Activated naive CD8-positive, alpha-beta T cell treated with anti-CD3 and anti-CD28 coated beads, Interleukin-2, amount 50 U/mL, for 24 hours (primary cell): ENCODE data around the gene VENTX.
"Not testable (repeated sequence)": the region's sequence is repeated elsewhere in the genome, so short reads cannot be mapped to it uniquely, and the experiment has no call there.

Experiments
- ATAC-seq: fragments of 150-1000 bp; cut with Tn5 transposase; one replicate; pipeline ENCODE4 v1.10.0; 2021
- DNase-seq: peaks from one replicate; pipeline ENCODE4 v3.0.0; 2021
- H3K27ac Mint-ChIP-seq: one replicate; pipeline ENCODE4 v1.8.0; 2021; ENCODE audit warnings: mild to moderate bottlenecking, mixed read lengths
- H3K27me3 Mint-ChIP-seq: one replicate; pipeline ENCODE4 v1.8.0; 2021; ENCODE audit warnings: mixed read lengths
- H3K36me3 Mint-ChIP-seq: one replicate; pipeline ENCODE4 v1.8.0; 2021; ENCODE audit warnings: low read depth, mixed read lengths
- H3K4me1 Mint-ChIP-seq: one replicate; pipeline ENCODE4 v1.8.0; 2021; ENCODE audit warnings: mixed read lengths
- H3K4me3 Mint-ChIP-seq: one replicate; pipeline ENCODE4 v1.8.0; 2021; ENCODE audit warnings: mild to moderate bottlenecking, moderate library complexity, mixed read lengths
- H3K9me3 Mint-ChIP-seq: one replicate; pipeline ENCODE4 v1.8.0; 2021; ENCODE audit warnings: mixed read lengths

Gene VENTX

DNA sequence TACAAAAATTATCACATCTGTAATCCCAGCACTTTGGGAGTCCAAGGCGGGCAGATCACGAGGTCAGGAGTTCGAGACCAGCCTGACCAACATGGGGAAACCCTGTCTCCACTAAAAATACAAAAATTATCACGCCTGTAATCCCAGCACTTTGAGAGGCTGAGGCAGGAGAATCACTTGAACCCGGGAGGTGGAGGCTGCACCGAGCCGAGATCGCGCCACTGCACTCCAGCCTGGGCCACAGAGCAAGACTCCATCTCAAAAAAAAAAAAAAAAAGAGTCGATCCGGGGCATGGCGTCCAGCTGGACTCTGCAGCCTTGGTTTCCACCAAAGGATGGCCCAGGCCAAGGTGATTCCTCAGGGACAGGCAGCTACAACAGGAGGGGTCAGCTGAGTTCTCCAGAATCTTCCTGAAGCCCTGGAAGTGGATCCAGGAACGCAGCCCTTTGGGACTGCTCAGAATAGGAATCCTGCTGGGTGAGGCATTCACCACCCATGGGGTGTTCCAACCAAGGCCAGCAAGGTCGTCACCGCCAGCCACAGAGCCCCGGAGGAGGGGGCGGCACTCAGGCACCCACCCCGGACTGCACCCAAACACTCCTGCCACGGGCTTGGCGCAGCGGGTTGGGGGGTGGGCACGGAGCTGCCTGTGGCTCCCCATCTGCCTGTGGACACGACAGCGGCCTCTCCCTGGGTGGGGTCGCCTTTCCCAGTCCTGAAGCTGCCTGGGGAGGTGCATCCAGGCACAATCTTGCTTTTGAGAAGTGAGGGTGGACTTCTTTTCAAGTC, 19.7 kb upstream of the VENTX start:
- ATAC-seq (no peak), DNase-seq (no peak)
- no peak overlapping the region for H3K27ac Mint-ChIP-seq
- no peaks in the 10 kb centered on the region for H3K36me3 Mint-ChIP-seq
- no peaks in the 10 kb centered on the region for H3K9me3 Mint-ChIP-seq
- H3K4me1 Mint-ChIP-seq: no peaks in the 10 kb centered on the region
- H3K27me3 Mint-ChIP-seq: peaks cover 19% of the 10 kb centered on the region
- no peak overlapping the region for H3K4me3 Mint-ChIP-seq

DNA sequence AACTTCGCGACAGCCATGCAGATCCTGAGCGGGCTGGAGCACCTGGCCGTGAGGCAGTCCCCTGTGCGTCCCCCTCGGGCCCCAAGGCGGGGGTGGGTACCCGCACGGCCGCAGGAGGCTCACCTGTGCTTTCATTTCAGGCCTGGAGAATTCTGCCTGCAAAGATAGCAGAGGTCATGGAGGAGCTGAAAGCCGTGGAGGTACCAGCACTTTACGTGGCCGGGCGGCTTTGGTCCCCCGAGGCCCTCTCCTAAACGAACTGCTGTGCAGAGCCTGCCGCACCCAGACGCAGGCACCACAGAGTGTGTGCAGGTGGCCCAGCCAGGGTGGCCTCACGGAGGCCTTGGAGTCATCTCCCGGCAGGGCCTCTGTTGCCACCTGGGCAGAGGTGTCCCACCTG, 18.8 kb upstream of the VENTX start:
- Mint-ChIP-seq H3K4me1 (no peaks in the 10 kb centered on the region), H3K9me3 (no peaks in the 10 kb centered on the region), H3K27me3 (peaks cover 21% of the 10 kb centered on the region), H3K27ac (no peak overlapping the region), H3K4me3 (no peak overlapping the region), H3K36me3 (no peaks in the 10 kb centered on the region)
- DNase-seq: no peak
- no peak for ATAC-seq

- Mint-ChIP-seq H3K4me3 (no peak overlapping the region), H3K4me1 (no peaks in the 10 kb centered on the region), H3K9me3 (no peaks in the 10 kb centered on the region), H3K36me3 (no peaks in the 10 kb centered on the region), H3K27me3 (peaks cover 21% of the 10 kb centered on the region), H3K27ac (no peak overlapping the region)
- DNase-seq (no peak), ATAC-seq (no peak)
These were observed 17.9 kb upstream of the VENTX start for GRCh38 chr10:133219782-133220181.

- no peak overlapping the region for H3K27ac Mint-ChIP-seq
- peaks cover 23% of the 10 kb centered on the region for H3K27me3 Mint-ChIP-seq
- no peaks in the 10 kb centered on the region for H3K9me3 Mint-ChIP-seq
- DNase-seq: no peak
- H3K4me1 Mint-ChIP-seq: peaks cover 9% of the 10 kb centered on the region
- no peaks in the 10 kb centered on the region for H3K36me3 Mint-ChIP-seq
- H3K4me3 Mint-ChIP-seq: no peak overlapping the region
- ATAC-seq: no peak
These were observed 16.3 kb upstream of the VENTX start for GRCh38 chr10:133221331-133221730.

GRCh38 chr10:133221756-133222155, 15.9 kb upstream of the VENTX start:
- not testable (repeated sequence) for H3K36me3 Mint-ChIP-seq, H3K4me3 Mint-ChIP-seq, DNase-seq, H3K9me3 Mint-ChIP-seq, H3K27ac Mint-ChIP-seq, ATAC-seq
- Mint-ChIP-seq H3K27me3 (peaks cover 24% of the 10 kb centered on the region), H3K4me1 (peaks cover 13% of the 10 kb centered on the region)

GRCh38 chr10:133224076-133224475, 13.6 kb upstream of the VENTX start:
- no peak overlapping the region for H3K27ac Mint-ChIP-seq
- H3K27me3 Mint-ChIP-seq: peaks cover 42% of the 10 kb centered on the region
- H3K9me3 Mint-ChIP-seq: no peaks in the 10 kb centered on the region
- H3K4me3 Mint-ChIP-seq: no peak overlapping the region
- ATAC-seq: no peak
- H3K36me3 Mint-ChIP-seq: no peaks in the 10 kb centered on the region
- no peak for DNase-seq
- H3K4me1 Mint-ChIP-seq: peaks cover 18% of the 10 kb centered on the region

DNA sequence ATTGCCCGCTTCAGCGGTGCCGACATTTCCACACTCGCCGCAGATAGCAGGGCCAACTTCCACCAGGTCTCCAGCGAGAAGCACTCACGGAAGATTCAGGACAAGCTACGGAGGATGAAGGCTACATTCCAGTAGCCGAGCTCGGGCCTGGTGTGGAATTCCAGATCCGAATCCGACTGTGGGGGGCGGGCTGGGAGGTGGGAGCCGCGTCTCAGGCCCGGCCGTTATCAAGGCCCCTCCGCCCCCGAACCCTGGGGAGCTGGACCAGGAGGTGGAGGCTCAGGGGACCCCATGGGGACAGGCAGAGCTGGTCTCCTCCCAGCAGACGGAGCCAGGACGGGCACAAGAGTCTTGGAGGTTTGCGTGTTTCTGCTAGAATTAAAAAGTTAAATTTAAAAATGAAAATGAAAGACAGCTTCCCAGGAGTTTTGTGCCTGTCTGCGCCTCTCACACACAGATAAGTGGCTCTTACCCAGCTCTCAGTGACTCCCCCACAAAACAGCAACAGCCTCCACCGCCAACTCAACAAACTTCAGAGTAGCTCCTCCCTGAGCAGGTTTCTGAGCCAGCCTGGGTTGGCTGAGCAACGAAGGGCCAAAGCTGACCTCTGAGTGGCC, 12.8 kb upstream of the VENTX start:
- peaks cover 41% of the 10 kb centered on the region for H3K27me3 Mint-ChIP-seq
- no peak for DNase-seq
- H3K4me1 Mint-ChIP-seq: peaks cover 24% of the 10 kb centered on the region
- no peaks in the 10 kb centered on the region for H3K9me3 Mint-ChIP-seq
- no peaks in the 10 kb centered on the region for H3K36me3 Mint-ChIP-seq
- no peak for ATAC-seq
- no peak overlapping the region for H3K4me3 Mint-ChIP-seq
- H3K27ac Mint-ChIP-seq: no peak overlapping the region

GRCh38 chr10:133225707-133226191, 11.9 kb upstream of the VENTX start:
- ATAC-seq: peak; percentile 59
- H3K4me3 Mint-ChIP-seq: no peak overlapping the region
- H3K27me3 Mint-ChIP-seq: peaks cover 41% of the 10 kb centered on the region
- no peak overlapping the region for H3K27ac Mint-ChIP-seq
- DNase-seq: no peak
- H3K4me1 Mint-ChIP-seq: peaks cover 24% of the 10 kb centered on the region
- H3K9me3 Mint-ChIP-seq: no peaks in the 10 kb centered on the region
- H3K36me3 Mint-ChIP-seq: no peaks in the 10 kb centered on the region

- H3K27ac Mint-ChIP-seq: no peak overlapping the region
- ATAC-seq: peak; percentile 47
- peaks cover 36% of the 10 kb centered on the region for H3K27me3 Mint-ChIP-seq
- H3K4me3 Mint-ChIP-seq: no peak overlapping the region
- DNase-seq: peak; percentile 27
- no peaks in the 10 kb centered on the region for H3K36me3 Mint-ChIP-seq
- no peaks in the 10 kb centered on the region for H3K9me3 Mint-ChIP-seq
- peaks cover 24% of the 10 kb centered on the region for H3K4me1 Mint-ChIP-seq
These were observed 11.3 kb upstream of the VENTX start for GRCh38 chr10:133226251-133226808.

GRCh38 chr10:133227256-133227655, 10.4 kb upstream of the VENTX start:
- no peak for ATAC-seq
- H3K27ac Mint-ChIP-seq: no peak overlapping the region
- H3K27me3 Mint-ChIP-seq: peaks cover 41% of the 10 kb centered on the region
- DNase-seq: no peak
- no peaks in the 10 kb centered on the region for H3K36me3 Mint-ChIP-seq
- H3K4me3 Mint-ChIP-seq: no peak overlapping the region
- peaks cover 27% of the 10 kb centered on the region for H3K4me1 Mint-ChIP-seq
- no peaks in the 10 kb centered on the region for H3K9me3 Mint-ChIP-seq

DNA sequence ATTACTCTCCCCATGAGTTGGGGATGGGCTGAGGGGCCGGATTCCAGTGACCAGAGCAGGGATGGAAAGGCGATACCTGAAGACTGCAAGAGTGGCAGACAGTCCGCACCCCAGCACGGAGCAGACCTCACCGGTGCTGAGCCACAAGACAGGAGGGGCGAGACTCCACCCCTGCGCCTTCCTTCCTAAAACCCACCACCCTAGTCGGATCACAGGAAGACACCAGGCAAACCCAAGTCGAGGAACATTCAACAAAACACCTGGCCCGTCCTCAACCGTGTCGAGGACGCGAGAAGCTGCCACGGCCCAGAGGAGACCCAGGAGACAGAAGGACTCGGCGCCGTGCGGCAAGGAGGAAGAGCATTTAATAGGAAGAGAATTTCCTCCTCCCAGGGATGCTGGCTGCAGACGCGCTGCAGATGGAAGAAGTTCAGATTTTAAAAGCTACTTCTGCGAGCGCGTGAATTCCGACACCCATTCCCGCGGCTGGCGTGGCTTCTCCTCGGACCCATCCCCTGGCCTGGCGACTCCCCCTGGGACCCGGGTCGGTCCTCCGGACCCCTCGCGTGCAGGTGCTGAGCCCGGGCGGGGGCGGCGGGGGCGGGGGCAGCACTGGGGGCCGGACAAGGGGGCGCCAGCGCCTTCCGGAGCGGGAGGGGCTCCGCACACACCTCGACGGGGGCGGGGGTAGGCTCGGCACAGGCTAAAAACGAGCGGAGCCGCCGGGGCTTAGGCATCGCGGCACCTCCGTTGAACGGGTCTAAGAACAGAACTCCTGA, 8.2 kb upstream of the VENTX start:
- no peaks in the 10 kb centered on the region for H3K9me3 Mint-ChIP-seq
- no peak for DNase-seq
- no peak overlapping the region for H3K27ac Mint-ChIP-seq
- ATAC-seq: no peak
- H3K27me3 Mint-ChIP-seq: peaks cover 58% of the 10 kb centered on the region
- peaks cover 27% of the 10 kb centered on the region for H3K4me1 Mint-ChIP-seq
- no peaks in the 10 kb centered on the region for H3K36me3 Mint-ChIP-seq
- no peak overlapping the region for H3K4me3 Mint-ChIP-seq

DNA sequence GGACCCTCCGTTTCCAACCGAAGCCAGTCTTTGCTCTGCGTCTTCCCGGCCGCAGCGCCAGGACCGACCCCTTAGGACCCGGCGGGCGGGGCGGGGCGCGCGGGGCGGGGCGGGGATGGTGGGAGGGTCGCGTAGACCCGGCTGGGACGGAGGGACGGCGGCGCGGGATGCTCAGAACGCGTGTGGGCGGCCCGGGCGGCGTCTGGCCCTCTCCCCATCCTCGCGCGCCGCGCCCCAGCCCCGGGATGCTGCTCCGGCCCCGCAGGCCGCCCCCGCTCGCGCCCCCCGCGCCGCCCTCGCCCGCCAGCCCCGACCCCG, 7.7 kb upstream of the VENTX start, which contains the start of gene UTF1:
UTF1 (plus strand) TSS at position 174 of the 318 bp plus-strand sequence; CDS start at position 246, 72 bp downstream.
- H3K4me3 Mint-ChIP-seq: no peak within 1 kb of the TSS
- no peaks in the 10 kb centered on the region for H3K9me3 Mint-ChIP-seq
- ATAC-seq: no peak

GRCh38 chr10:133230387-133231195, 7.1 kb upstream of the VENTX start:
- ATAC-seq (no peak), DNase-seq (no peak)
- Mint-ChIP-seq H3K36me3 (no peaks in the 10 kb centered on the region), H3K27me3 (peaks cover 61% of the 10 kb centered on the region), H3K4me1 (peaks cover 25% of the 10 kb centered on the region), H3K27ac (no peak overlapping the region), H3K4me3 (no peak overlapping the region), H3K9me3 (no peaks in the 10 kb centered on the region)

More for the DNA sequence above, 7.7 kb upstream of the VENTX start, which contains the start of gene UTF1:
- Mint-ChIP-seq H3K27me3 (peaks cover 61% of the 10 kb centered on the region), H3K4me1 (peaks cover 27% of the 10 kb centered on the region), H3K27ac (no peak within 1 kb of the TSS), H3K36me3 (no peaks in the 10 kb centered on the region)
- DNase-seq: no peak
